Measurements from ENCODE around the gene CNOT11. TPM values are rescaled to one million over a fixed set of nuclear protein-coding genes. Genes with fewer than 3 reads are reported as not detected.
A peak's percentile ranks its signal among the peaks of the same experiment; 100 is the strongest.

The CNOT11 gene
- total RNA-seq, 1 experiment from 2014 or later = 110 TPM

Small RNAs within 50 kb of the gene (microRNA-seq; reads per million reads assigned to microRNA genes)
- gene MIR5696 = 4.1 reads per million, percentile 27 among the genes with 10 or more reads in this experiment

Other genes with a start within 250 kb of the CNOT11 start
- 29.3 and 29.5 TPM in 2 replicates for gene TBC1D8, start 101.5 kb upstream of the CNOT11 start, total RNA-seq (2022)
- gene RNF149, start 55.8 kb downstream of the CNOT11 start, total RNA-seq (2022) = 96.8 and 101 TPM in 2 replicates
- 119 and 120 TPM in 2 replicates for gene CREG2, start 134.6 kb downstream of the CNOT11 start, total RNA-seq (2022)
- not detected in 2 replicates for gene RFX8, start 222.2 kb downstream of the CNOT11 start, total RNA-seq (2022)